HepG2 (cell line): ENCODE measurements around the gene ARHGEF10L. TPM values are rescaled to one million over a fixed set of nuclear protein-coding genes. Genes with fewer than 3 reads are reported as not detected.

ENCODE experiments used
- KLF13 ChIP-seq: sonication (generic); formaldehyde crosslinking; IDR thresholded peaks from 2 replicates; pipeline ENCODE4 v1.4.0; 2020; ENCODE audit warnings: mild to moderate bottlenecking, missing genetic modification reagents
- LCORL ChIP-seq, 2 experiments: fragments of 450-650 bp in 1 of 2; sonication (generic) in 1 of 2; formaldehyde crosslinking in 1 of 2; IDR thresholded peaks; 2 replicates each; pipeline versions ENCODE4 v1.5.0 to v1.6.1; 2017 to 2020; ENCODE audit warnings: antibody characterized with exemption in 1 of 2, missing genetic modification reagents in 1 of 2
- PCBP1 ChIP-seq: fragments of 200-400 bp; formaldehyde crosslinking; IDR thresholded peaks from 2 replicates; pipeline ENCODE4 v1.6.1; 2017; ENCODE audit warnings: mild to moderate bottlenecking, low read depth, low read length, borderline replicate concordance
- RELA ChIP-seq: sonication (generic); formaldehyde crosslinking; IDR thresholded peaks from 2 replicates; pipeline ENCODE4 v1.4.0; 2020; ENCODE audit warnings: missing genetic modification reagents
- SIN3A ChIP-seq: IDR thresholded peaks from 2 replicates; pipeline ENCODE4 v1.6.1; 2011; ENCODE audit warnings: low read depth, mild to moderate bottlenecking, control low read depth, low read length, borderline replicate concordance
- SPEN ChIP-seq: sonication (generic); formaldehyde crosslinking; IDR thresholded peaks from 2 replicates; pipeline ENCODE4 v1.5.1; 2020; ENCODE audit warnings: low read depth, mild to moderate bottlenecking, missing genetic modification reagents
- TCF7L2 ChIP-seq: IDR thresholded peaks from 2 replicates; pipeline ENCODE4 v1.6.1; 2011; ENCODE audit warnings: mild to moderate bottlenecking, low read depth, low read length, moderate library complexity
- ZC3H4 ChIP-seq: sonication (generic); formaldehyde crosslinking; IDR thresholded peaks from 2 replicates; pipeline ENCODE4 v1.4.0; 2020; ENCODE audit warnings: missing genetic modification reagents, borderline replicate concordance
- ZNF224 ChIP-seq: sonication (generic); formaldehyde crosslinking; IDR thresholded peaks from 2 replicates; pipeline ENCODE4 v1.5.0; 2020; ENCODE audit warnings: mild to moderate bottlenecking, missing genetic modification reagents
- ZNF484 ChIP-seq: sonication (generic); formaldehyde crosslinking; IDR thresholded peaks from 2 replicates; pipeline ENCODE4 v1.5.1; 2020; ENCODE audit warnings: mild to moderate bottlenecking, low read depth, missing genetic modification reagents, borderline replicate concordance
- ZNF556 ChIP-seq: sonication (generic); formaldehyde crosslinking; IDR thresholded peaks from 2 replicates; pipeline ENCODE4 v1.4.0; 2020; ENCODE audit warnings: mild to moderate bottlenecking, missing genetic modification reagents, borderline replicate concordance
- ZNF564 ChIP-seq: sonication (generic); formaldehyde crosslinking; IDR thresholded peaks from 2 replicates; pipeline ENCODE4 v1.8.1; 2023; ENCODE audit warnings: mild to moderate bottlenecking, missing genetic modification reagents
- ZNF713 ChIP-seq: sonication (generic); formaldehyde crosslinking; IDR thresholded peaks from 2 replicates; pipeline ENCODE4 v1.4.0; 2020; ENCODE audit warnings: mild to moderate bottlenecking, missing genetic modification reagents
- ZNF841 ChIP-seq: sonication (generic); formaldehyde crosslinking; IDR thresholded peaks from 2 replicates; pipeline ENCODE4 v1.8.1; 2023; ENCODE audit warnings: missing genetic modification reagents, borderline replicate concordance
- polyA plus RNA-seq, 8 experiments: library from polyadenylated mRNA; depleted of rRNA in 3 of 8; stranded (reverse) in 7 of 8; unstranded in 1 of 8; fragments of >200 nt; fragmentation: Illumina TruSeq in 4 of 8; extraction: Trizol in 4 of 8; gene quantifications; 2 replicates each; pipeline versions ENCODE4 v1.2.1 to v1.2.3, GENCODE V29; 2011 to 2016; ENCODE audit warnings: low read depth in 4 of 8, missing spikeins in 1 of 8, mixed read lengths in 1 of 8; ENCODE audit not compliant: insufficient read depth in 1 of 8
- total RNA-seq, 5 experiments: library from RNA; depleted of rRNA; stranded (reverse); fragments of >200 nt; fragmentation: Illumina TruSeq; extraction: Trizol; gene quantifications; 2 replicates each; pipeline ENCODE4 v1.2.3, GENCODE V29; 2016; ENCODE audit warnings: low read depth in 1 of 5
- TF ChIP-seq, protein P1 (sequence below): IDR thresholded peaks from 2 replicates; pipeline ENCODE4 v1.6.1; 2016; ENCODE audit warnings: low read depth, control low read depth
- TF ChIP-seq, protein P2 (sequence below): sonication (generic); formaldehyde crosslinking; IDR thresholded peaks from 2 replicates; pipeline ENCODE4 v1.5.0; 2020; ENCODE audit warnings: missing genetic modification reagents
- TF ChIP-seq, protein P3 (sequence below): sonication (generic); formaldehyde crosslinking; IDR thresholded peaks from 2 replicates; pipeline ENCODE4 v1.8.1; 2023; ENCODE audit warnings: mild to moderate bottlenecking, inconsistent platforms, moderate library complexity, missing genetic modification reagents, borderline replicate concordance
- TF ChIP-seq, protein P4 (sequence below): sonication (generic); formaldehyde crosslinking; IDR thresholded peaks from 2 replicates; pipeline ENCODE4 v1.4.0; 2020; ENCODE audit warnings: mild to moderate bottlenecking, low read depth, missing genetic modification reagents
- TF ChIP-seq, protein P5 (sequence below): sonication (generic); formaldehyde crosslinking; IDR thresholded peaks from 2 replicates; pipeline ENCODE4 v1.4.0; 2020; ENCODE audit warnings: low read depth, missing genetic modification reagents

The ARHGEF10L gene
- total and polyA plus RNA-seq, 2 of the 13 experiments (the other 11 are each of a cell fraction or from before 2014, with no cell fraction given), result 46.5 to 78.3 TPM

DNA sequence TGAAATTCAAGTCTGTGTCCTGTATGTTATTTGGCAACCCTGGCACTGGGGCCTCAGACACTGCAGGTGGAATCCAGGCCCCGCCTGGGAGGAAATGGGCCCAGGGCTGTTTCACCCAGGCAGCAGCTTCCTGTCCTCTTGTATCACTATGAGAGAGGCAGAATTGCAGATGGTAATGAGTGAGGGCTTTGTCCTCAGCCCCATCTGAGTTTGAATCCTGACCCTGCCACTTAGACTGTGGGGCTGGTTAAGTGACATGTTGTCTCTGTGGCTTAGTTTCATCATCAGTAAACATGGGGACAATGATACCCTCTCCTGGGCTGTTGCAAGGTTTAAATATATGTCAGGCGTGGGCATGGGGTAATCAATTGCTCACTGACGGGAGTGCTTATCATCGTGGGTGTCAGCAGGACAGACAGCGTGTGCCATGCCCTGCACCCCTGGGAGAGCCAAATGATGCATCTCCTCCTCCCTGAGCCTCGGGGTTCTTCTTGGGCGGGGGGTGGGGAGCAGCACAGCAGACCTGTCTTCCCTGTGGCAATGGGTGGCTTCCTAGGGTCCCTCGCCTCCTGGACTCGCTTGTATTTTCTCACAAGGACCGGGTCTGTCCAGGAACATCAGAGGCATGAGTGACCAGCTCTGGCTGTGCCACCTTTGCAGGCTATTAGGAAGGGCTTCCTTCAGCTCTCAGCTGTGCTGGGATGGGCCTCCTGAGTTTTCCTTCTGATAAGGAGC lies 42.1 kb downstream of the ARHGEF10L start (continued):
- no peak for TF ChIP-seq PCBP1
- TF ChIP-seq SIN3A, result peak; percentile 77; the same call in 1 of the 2 replicates
- TF ChIP-seq ZNF841 (CRISPR knock-in tag), result no peak
- no peak for TF ChIP-seq TCF7L2
- TF ChIP-seq, protein P1, sequence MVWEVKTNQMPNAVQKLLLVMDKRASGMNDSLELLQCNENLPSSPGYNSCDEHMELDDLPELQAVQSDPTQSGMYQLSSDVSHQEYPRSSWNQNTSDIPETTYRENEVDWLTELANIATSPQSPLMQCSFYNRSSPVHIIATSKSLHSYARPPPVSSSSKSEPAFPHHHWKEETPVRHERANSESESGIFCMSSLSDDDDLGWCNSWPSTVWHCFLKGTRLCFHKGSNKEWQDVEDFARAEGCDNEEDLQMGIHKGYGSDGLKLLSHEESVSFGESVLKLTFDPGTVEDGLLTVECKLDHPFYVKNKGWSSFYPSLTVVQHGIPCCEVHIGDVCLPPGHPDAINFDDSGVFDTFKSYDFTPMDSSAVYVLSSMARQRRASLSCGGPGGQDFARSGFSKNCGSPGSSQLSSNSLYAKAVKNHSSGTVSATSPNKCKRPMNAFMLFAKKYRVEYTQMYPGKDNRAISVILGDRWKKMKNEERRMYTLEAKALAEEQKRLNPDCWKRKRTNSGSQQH, result no peak
- TF ChIP-seq ZNF713, result no peak
- TF ChIP-seq, protein P2, sequence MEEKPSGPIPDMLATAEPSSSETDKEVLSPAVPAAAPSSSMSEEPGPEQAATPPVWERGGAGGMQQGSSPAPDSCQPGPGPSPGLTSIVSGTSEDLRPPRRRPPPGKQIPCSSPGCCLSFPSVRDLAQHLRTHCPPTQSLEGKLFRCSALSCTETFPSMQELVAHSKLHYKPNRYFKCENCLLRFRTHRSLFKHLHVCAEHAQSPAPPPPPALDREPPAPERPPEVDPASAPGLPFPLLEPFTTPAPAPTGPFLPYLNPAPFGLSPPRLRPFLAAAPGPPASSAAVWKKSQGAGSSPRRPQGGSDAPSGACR (CRISPR knock-in tag), result no peak
- TF ChIP-seq, protein P3, sequence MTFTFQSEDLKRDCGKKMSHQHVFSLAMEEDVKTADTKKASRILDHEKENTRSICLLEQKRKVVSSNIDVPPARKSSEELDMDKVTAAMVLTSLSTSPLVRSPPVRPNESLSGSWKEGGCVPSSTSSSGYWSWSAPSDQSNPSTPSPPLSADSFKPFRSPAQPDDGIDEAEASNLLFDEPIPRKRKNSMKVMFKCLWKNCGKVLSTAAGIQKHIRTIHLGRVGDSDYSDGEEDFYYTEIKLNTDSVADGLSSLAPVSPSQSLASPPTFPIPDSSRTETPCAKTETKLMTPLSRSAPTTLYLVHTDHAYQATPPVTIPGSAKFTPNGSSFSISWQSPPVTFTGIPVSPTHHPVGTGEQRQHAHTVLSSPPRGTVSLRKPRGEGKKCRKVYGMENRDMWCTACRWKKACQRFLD (CRISPR knock-in tag), result no peak
- 0 out of 2 replicates have a peak, but pooled peaks have one; percentile 35 for TF ChIP-seq SPEN (CRISPR knock-in tag)
- TF ChIP-seq LCORL (IDR thresholded peaks at IDR 0.05), result no peak
- peak; percentile 89 for TF ChIP-seq LCORL (CRISPR knock-in tag; IDR thresholded peaks at IDR 0.05)
- no peak for TF ChIP-seq KLF13
- TF ChIP-seq ZC3H4 (CRISPR knock-in tag), result no peak
- TF ChIP-seq ZNF224 (CRISPR knock-in tag), result no peak
- TF ChIP-seq RELA, result no peak
- TF ChIP-seq ZNF484 (CRISPR knock-in tag), result no peak
- no peak for TF ChIP-seq ZNF556 (CRISPR knock-in tag)
- no peak for TF ChIP-seq ZNF564 (CRISPR knock-in tag)
- TF ChIP-seq, protein P4, sequence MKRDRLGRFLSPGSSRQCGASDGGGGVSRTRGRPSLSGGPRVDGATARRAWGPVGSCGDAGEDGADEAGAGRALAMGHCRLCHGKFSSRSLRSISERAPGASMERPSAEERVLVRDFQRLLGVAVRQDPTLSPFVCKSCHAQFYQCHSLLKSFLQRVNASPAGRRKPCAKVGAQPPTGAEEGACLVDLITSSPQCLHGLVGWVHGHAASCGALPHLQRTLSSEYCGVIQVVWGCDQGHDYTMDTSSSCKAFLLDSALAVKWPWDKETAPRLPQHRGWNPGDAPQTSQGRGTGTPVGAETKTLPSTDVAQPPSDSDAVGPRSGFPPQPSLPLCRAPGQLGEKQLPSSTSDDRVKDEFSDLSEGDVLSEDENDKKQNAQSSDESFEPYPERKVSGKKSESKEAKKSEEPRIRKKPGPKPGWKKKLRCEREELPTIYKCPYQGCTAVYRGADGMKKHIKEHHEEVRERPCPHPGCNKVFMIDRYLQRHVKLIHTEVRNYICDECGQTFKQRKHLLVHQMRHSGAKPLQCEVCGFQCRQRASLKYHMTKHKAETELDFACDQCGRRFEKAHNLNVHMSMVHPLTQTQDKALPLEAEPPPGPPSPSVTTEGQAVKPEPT (CRISPR knock-in tag), result no peak
- TF ChIP-seq, protein P5, sequence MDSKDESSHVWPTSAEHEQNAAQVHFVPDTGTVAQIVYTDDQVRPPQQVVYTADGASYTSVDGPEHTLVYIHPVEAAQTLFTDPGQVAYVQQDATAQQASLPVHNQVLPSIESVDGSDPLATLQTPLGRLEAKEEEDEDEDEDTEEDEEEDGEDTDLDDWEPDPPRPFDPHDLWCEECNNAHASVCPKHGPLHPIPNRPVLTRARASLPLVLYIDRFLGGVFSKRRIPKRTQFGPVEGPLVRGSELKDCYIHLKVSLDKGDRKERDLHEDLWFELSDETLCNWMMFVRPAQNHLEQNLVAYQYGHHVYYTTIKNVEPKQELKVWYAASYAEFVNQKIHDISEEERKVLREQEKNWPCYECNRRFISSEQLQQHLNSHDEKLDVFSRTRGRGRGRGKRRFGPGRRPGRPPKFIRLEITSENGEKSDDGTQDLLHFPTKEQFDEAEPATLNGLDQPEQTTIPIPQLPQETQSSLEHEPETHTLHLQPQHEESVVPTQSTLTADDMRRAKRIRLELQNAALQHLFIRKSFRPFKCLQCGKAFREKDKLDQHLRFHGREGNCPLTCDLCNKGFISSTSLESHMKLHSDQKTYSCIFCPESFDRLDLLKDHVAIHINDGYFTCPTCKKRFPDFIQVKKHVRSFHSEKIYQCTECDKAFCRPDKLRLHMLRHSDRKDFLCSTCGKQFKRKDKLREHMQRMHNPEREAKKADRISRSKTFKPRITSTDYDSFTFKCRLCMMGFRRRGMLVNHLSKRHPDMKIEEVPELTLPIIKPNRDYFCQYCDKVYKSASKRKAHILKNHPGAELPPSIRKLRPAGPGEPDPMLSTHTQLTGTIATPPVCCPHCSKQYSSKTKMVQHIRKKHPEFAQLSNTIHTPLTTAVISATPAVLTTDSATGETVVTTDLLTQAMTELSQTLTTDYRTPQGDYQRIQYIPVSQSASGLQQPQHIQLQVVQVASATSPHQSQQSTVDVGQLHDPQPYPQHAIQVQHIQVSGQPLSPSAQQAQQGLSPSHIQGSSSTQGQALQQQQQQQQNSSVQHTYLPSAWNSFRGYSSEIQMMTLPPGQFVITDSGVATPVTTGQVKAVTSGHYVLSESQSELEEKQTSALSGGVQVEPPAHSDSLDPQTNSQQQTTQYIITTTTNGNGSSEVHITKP (CRISPR knock-in tag), result no peak
